GM12875 (cell line): ENCODE results near the gene TRDN.

Experiments used
- H3K4me3 ChIP-seq: one replicate; pipeline ENCODE4 v1.5.1; 2011; ENCODE audit warnings: low read depth, low read length, control low read depth
- TF ChIP-seq, protein P1 (sequence below): IDR thresholded peaks from 2 replicates; pipeline ENCODE4 v1.5.1; 2011; ENCODE audit warnings: low read depth, mild to moderate bottlenecking, control low read depth, inconsistent platforms, low read length, moderate library complexity, borderline replicate concordance; ENCODE audit not compliant: insufficient read depth

The TRDN gene

DNA sequence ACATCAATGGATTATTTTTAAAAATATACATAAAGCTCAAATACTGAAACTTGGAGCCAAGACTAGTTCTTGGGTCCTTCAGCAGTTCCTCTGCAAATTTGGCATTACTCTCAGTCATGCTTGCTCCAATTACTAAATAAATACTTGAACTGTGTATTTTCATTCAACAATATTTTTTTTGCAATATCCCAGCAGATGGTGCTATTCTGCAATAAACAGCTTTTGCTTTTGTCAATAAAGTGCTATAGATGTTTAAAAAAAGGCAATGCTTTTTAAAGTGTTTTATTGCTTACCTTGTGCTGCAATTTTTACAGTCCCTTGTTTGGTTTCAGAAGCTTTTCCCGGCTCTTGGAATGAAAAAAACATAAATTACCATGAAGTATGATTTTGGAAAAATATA is 243.4 kb downstream of the TRDN start:
- TF ChIP-seq, protein P1, sequence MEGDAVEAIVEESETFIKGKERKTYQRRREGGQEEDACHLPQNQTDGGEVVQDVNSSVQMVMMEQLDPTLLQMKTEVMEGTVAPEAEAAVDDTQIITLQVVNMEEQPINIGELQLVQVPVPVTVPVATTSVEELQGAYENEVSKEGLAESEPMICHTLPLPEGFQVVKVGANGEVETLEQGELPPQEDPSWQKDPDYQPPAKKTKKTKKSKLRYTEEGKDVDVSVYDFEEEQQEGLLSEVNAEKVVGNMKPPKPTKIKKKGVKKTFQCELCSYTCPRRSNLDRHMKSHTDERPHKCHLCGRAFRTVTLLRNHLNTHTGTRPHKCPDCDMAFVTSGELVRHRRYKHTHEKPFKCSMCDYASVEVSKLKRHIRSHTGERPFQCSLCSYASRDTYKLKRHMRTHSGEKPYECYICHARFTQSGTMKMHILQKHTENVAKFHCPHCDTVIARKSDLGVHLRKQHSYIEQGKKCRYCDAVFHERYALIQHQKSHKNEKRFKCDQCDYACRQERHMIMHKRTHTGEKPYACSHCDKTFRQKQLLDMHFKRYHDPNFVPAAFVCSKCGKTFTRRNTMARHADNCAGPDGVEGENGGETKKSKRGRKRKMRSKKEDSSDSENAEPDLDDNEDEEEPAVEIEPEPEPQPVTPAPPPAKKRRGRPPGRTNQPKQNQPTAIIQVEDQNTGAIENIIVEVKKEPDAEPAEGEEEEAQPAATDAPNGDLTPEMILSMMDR: no peak
- H3K4me3 ChIP-seq: no peak overlapping the region

DNA sequence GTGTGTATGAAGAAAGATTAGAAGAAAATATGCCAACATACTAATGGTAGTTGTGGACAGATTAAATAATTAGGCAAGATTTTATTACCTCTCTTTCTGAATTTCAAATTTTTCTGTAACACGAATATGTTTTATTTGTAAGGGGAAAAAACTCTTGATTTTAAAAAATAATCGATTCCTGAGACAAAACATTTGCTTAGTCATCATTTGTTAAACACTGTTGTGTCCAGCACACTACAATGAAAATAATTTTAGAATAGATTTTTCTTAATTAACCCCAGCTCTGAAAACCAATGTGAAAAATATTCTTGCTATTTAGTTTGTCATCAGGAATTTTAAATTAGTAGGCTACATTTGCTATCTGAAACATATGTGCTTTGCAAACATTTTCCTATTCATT is 253.0 kb downstream of the TRDN start:
- no peak overlapping the region for H3K4me3 ChIP-seq
- TF ChIP-seq, protein P1: no peak

GRCh38 chr6:123380257-123380656 is 256.5 kb downstream of the TRDN start:
- H3K4me3 ChIP-seq: no peak overlapping the region
- TF ChIP-seq, protein P1: no peak

DNA sequence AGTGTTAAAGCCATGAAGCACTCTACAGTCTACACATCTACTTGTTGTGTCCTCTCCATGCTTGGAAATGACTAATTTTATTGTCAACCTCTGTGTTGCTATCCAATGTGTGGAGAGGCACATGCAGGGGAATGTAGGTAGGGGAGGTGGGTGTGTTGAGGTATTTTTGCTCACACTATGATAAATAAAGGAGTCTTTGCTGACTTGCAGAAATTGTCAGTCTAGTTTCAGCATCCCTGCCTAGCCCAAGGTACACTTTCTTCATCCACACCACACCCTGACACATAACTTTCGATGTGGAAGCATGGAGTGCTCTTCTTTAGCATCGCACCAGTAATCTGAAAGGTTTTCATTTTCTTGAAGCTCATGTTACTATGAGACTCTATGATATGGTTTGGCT is 264.0 kb downstream of the TRDN start:
- H3K4me3 ChIP-seq: no peak overlapping the region
- TF ChIP-seq, protein P1: no peak

GRCh38 chr6:123363912-123364311 is 272.8 kb downstream of the TRDN start:
- TF ChIP-seq, protein P1: no peak

DNA sequence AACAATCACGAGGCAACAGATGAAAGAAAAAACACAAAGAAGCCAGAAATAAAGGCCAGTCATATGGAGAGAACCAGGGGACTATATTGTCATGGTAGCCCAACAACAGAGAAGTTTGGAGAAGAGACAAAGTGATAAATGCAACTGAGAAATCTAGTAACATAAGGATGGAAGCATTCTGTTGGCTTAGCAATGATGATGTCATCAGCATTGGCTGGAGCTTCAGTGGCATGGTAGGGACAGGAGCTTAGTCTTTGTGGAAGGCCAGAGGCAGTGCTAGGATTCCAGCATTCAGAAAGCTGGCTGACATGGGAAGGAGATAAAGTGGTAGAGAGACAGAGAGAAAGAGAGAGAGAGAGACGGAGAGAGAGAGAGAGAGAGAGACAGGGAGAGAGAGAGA is 276.4 kb downstream of the TRDN start:
- TF ChIP-seq, protein P1: no peak
- H3K4me3 ChIP-seq: no peak overlapping the region

More at GRCh38 chr6:123363912-123364311, 272.8 kb downstream of the TRDN start:
- no peak overlapping the region for H3K4me3 ChIP-seq

DNA sequence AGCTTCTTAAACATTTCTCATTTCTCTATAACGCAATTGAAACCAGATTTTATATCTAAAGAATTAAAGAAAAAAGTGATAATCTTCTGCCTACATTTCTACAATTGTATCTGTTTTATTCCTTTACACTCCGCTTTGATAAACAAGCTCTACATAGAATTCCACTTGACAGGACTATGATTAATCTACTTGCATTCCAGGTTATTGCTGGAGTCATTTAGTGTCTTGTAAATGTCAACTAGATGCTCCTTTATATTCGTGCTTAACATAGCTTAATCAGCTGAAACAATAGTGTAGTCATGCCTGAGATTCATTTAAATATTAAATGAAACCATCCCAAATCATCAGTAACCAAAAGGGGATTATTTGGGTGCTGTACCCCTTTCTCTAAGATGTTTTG is 284.0 kb downstream of the TRDN start:
- TF ChIP-seq, protein P1: no peak
- no peak overlapping the region for H3K4me3 ChIP-seq
